Osteoblast (primary cell): ENCODE measurements around the gene PCCA. TPM values are rescaled to one million over a fixed set of nuclear protein-coding genes. Genes with fewer than 3 reads are reported as not detected.

Source experiments
- DNase-seq: peaks from one replicate; pipeline ENCODE4 v3.0.0; 2011; ENCODE audit warnings: low spot score, mixed read lengths; ENCODE audit not compliant: insufficient read length; ENCODE audit errors: missing footprints
- H2AFZ ChIP-seq: 2 replicates; pipeline ENCODE4 v1.6.0; 2011; ENCODE audit warnings: mild to moderate bottlenecking, low read length
- H3K27ac ChIP-seq: 2 replicates; pipeline ENCODE4 v1.5.1; 2011; ENCODE audit warnings: mild to moderate bottlenecking, low read depth, low read length, moderate library complexity
- H3K27me3 ChIP-seq: 2 replicates; pipeline ENCODE4 v1.6.0; 2012; ENCODE audit warnings: mild to moderate bottlenecking, control low read depth, inconsistent platforms, low read length, moderate library complexity; ENCODE audit not compliant: insufficient read depth
- H3K36me3 ChIP-seq: 2 replicates; pipeline ENCODE4 v1.5.1; 2011; ENCODE audit warnings: mild to moderate bottlenecking, low read length, control low read depth, moderate library complexity; ENCODE audit not compliant: insufficient read depth
- H3K4me1 ChIP-seq: 2 replicates; pipeline ENCODE4 v1.5.1; 2011; ENCODE audit warnings: mild to moderate bottlenecking, low read length, control low read depth, moderate library complexity; ENCODE audit not compliant: insufficient read depth
- H3K4me2 ChIP-seq: 2 replicates; pipeline ENCODE4 v1.6.0; 2011; ENCODE audit warnings: mild to moderate bottlenecking, low read length; ENCODE audit not compliant: insufficient read depth
- H3K4me3 ChIP-seq: fragments of 200-600 bp; sonication (generic); 3 replicates; pipeline ENCODE4 v1.5.1; 2012; ENCODE audit warnings: mild to moderate bottlenecking, low read length, inconsistent platforms; ENCODE audit not compliant: insufficient read depth
- H3K79me2 ChIP-seq: 2 replicates; pipeline ENCODE4 v1.6.0; 2012; ENCODE audit warnings: mild to moderate bottlenecking, low read length, control low read depth, inconsistent platforms; ENCODE audit not compliant: insufficient read depth
- H3K9me3 ChIP-seq: 2 replicates; pipeline ENCODE4 v1.5.1; 2011; ENCODE audit warnings: low read depth, low read length, control low read depth
- H4K20me1 ChIP-seq: 2 replicates; pipeline ENCODE4 v1.6.0; 2012; ENCODE audit warnings: mild to moderate bottlenecking, low read length, control low read depth; ENCODE audit not compliant: insufficient read depth
- CTCF ChIP-seq: IDR thresholded peaks from 2 replicates; pipeline ENCODE4 v1.5.1; 2011; ENCODE audit warnings: mild to moderate bottlenecking, low read depth, low read length, moderate library complexity; ENCODE audit errors: extremely low read depth
- total RNA-seq: library from RNA; depleted of rRNA; stranded (reverse); fragments of >200 nt; gene quantifications from 2 replicates; pipeline ENCODE4 v1.2.3, GENCODE V29; 2012

The PCCA gene
- total RNA-seq, 1 donor = 40.5 TPM

GRCh38 chr13:100502446-100502845, 413.6 kb downstream of the PCCA start:
- no peak overlapping the region for H3K4me3 ChIP-seq
- TF ChIP-seq CTCF = no peak
- H3K9me3 ChIP-seq = no peaks in the 10 kb centered on the region
- H4K20me1 ChIP-seq = no peaks in the 10 kb centered on the region
- DNase-seq = no peak
- H3K36me3 ChIP-seq = no peaks in the 10 kb centered on the region
- no peak overlapping the region for H3K27ac ChIP-seq
- H2AFZ ChIP-seq = no peak overlapping the region
- no peak overlapping the region for H3K4me2 ChIP-seq
- peaks cover 8% of the 10 kb centered on the region for H3K4me1 ChIP-seq
- no peaks in the 10 kb centered on the region for H3K79me2 ChIP-seq
- no peaks in the 10 kb centered on the region for H3K27me3 ChIP-seq

GRCh38 chr13:100503622-100504021, 414.7 kb downstream of the PCCA start:
- no peak overlapping the region for H3K4me3 ChIP-seq
- no peak overlapping the region for H3K4me2 ChIP-seq
- H3K36me3 ChIP-seq = no peaks in the 10 kb centered on the region

GRCh38 chr13:100506154-100506553, 417.3 kb downstream of the PCCA start:
- H2AFZ ChIP-seq = no peak overlapping the region
- H3K36me3 ChIP-seq = no peaks in the 10 kb centered on the region
- H3K9me3 ChIP-seq = no peaks in the 10 kb centered on the region
- no peaks in the 10 kb centered on the region for H3K79me2 ChIP-seq
- peaks cover 8% of the 10 kb centered on the region for H3K4me1 ChIP-seq
- DNase-seq = no peak
- no peaks in the 10 kb centered on the region for H4K20me1 ChIP-seq
- no peaks in the 10 kb centered on the region for H3K27me3 ChIP-seq
- H3K4me2 ChIP-seq = no peak overlapping the region
- no peak overlapping the region for H3K27ac ChIP-seq
- no peak overlapping the region for H3K4me3 ChIP-seq
- TF ChIP-seq CTCF = no peak

More at GRCh38 chr13:100503622-100504021, 414.7 kb downstream of the PCCA start:
- H3K27ac ChIP-seq = no peak overlapping the region
- H3K9me3 ChIP-seq = no peaks in the 10 kb centered on the region
- H3K4me1 ChIP-seq = peaks cover 8% of the 10 kb centered on the region
- no peak overlapping the region for H2AFZ ChIP-seq
- TF ChIP-seq CTCF = no peak
- no peaks in the 10 kb centered on the region for H3K27me3 ChIP-seq
- no peak for DNase-seq
- no peaks in the 10 kb centered on the region for H3K79me2 ChIP-seq
- no peaks in the 10 kb centered on the region for H4K20me1 ChIP-seq

- DNase-seq = no peak
- no peak for TF ChIP-seq CTCF
- Histone ChIP-seq H3K4me3 (no peak overlapping the region), H3K4me2 (no peak overlapping the region), H3K27ac (no peak overlapping the region), H4K20me1 (no peaks in the 10 kb centered on the region), H3K27me3 (no peaks in the 10 kb centered on the region), H3K79me2 (no peaks in the 10 kb centered on the region), H3K9me3 (no peaks in the 10 kb centered on the region), H3K4me1 (peaks cover 8% of the 10 kb centered on the region), H2AFZ (no peak overlapping the region), H3K36me3 (no peaks in the 10 kb centered on the region)
Observed at GRCh38 chr13:100506600-100507422, 417.9 kb downstream of the PCCA start.
